CD14-positive monocyte (primary cell): ENCODE results near the gene RIBC2. TPM values are rescaled to one million over a fixed set of nuclear protein-coding genes. Genes with fewer than 3 reads are reported as not detected.

Experiments
- DNase-seq, 3 donors: peaks; one replicate each; pipeline ENCODE4 v3.0.0-alpha.2; 2011 to 2022
- H2AFZ ChIP-seq: 2 replicates; pipeline ENCODE4 v1.6.0; 2012; ENCODE audit warnings: mild to moderate bottlenecking, low read depth, low read length, inconsistent platforms; ENCODE audit not compliant: insufficient read depth, poor library complexity, severe bottlenecking
- H3K27ac ChIP-seq, 2 donors: 1 replicate in 1 of 2; 2 replicates in 1 of 2; pipeline ENCODE4 v1.5.1; 2012 to 2013; ENCODE audit warnings: low read length in 2 of 2, control low read depth in 1 of 2, inconsistent platforms in 1 of 2, low read depth in 1 of 2, mild to moderate bottlenecking in 1 of 2
- H3K27me3 ChIP-seq, 2 donors: one replicate each; pipeline versions ENCODE4 v1.6.0 to v1.6.1; 2011 to 2013; ENCODE audit warnings: low read length in 2 of 2; ENCODE audit not compliant: control insufficient read depth in 2 of 2, insufficient read depth in 2 of 2
- H3K36me3 ChIP-seq, 2 donors: replicated peaks in 1 of 2; 1 replicate in 1 of 2; 2 replicates in 1 of 2; pipeline versions ENCODE4 v1.5.1 to v1.6.1; 2012 to 2013; ENCODE audit warnings: low read length in 2 of 2, control low read depth in 1 of 2, inconsistent platforms in 1 of 2, mild to moderate bottlenecking in 1 of 2; ENCODE audit not compliant: insufficient read depth in 2 of 2, control insufficient read depth in 1 of 2
- H3K4me1 ChIP-seq, 2 donors: 1 replicate in 1 of 2; 2 replicates in 1 of 2; pipeline versions ENCODE4 v1.5.1 to v1.6.1; 2012 to 2013; ENCODE audit warnings: low read length in 2 of 2, control low read depth in 1 of 2, inconsistent platforms in 1 of 2, mild to moderate bottlenecking in 1 of 2, moderate library complexity in 1 of 2; ENCODE audit not compliant: insufficient read depth in 2 of 2, control insufficient read depth in 1 of 2
- H3K4me2 ChIP-seq: replicated peaks from 2 replicates; pipeline ENCODE3; 2012; ENCODE audit warnings: low read length, moderate library complexity, mild to moderate bottlenecking; ENCODE audit not compliant: poor library complexity, severe bottlenecking; ENCODE audit errors: extremely low read depth
- H3K4me3 ChIP-seq, 3 experiments: fragments of 200-600 bp in 1 of 3; sonication (generic) in 1 of 3; replicated peaks in 1 of 3; 1 replicate in 2 of 3; 2 replicates in 1 of 3; pipeline ENCODE4 v1.5.1; 2011 to 2013; ENCODE audit warnings: low read length in 3 of 3, mild to moderate bottlenecking in 3 of 3, control low read depth in 2 of 3, low read depth in 2 of 3, inconsistent platforms in 1 of 3, moderate library complexity in 1 of 3
- H3K79me2 ChIP-seq: 2 replicates; pipeline ENCODE4 v1.6.0; 2012; ENCODE audit warnings: mild to moderate bottlenecking, control low read depth, inconsistent platforms, low read length, moderate library complexity; ENCODE audit not compliant: insufficient read depth
- H3K9ac ChIP-seq: 2 replicates; pipeline ENCODE4 v1.6.0; 2017; ENCODE audit warnings: low read length, mild to moderate bottlenecking; ENCODE audit not compliant: insufficient read depth, poor library complexity, severe bottlenecking
- H3K9me3 ChIP-seq, 2 donors: replicated peaks in 1 of 2; 1 replicate in 1 of 2; 2 replicates in 1 of 2; pipeline versions ENCODE4 v1.5.1 to v1.6.1; 2012 to 2013; ENCODE audit warnings: low read length in 2 of 2, control low read depth in 1 of 2; ENCODE audit not compliant: control insufficient read depth in 1 of 2, insufficient read depth in 1 of 2
- H4K20me1 ChIP-seq: 2 replicates; pipeline ENCODE4 v1.6.0; 2012; ENCODE audit warnings: mild to moderate bottlenecking, low read length, control low read depth, moderate library complexity; ENCODE audit not compliant: insufficient read depth
- H3K27ac Mint-ChIP-seq, 7 donors: one replicate each; pipeline ENCODE4 v1.8.0; 2020; ENCODE audit warnings: mild to moderate bottlenecking in 7 of 7, mixed read lengths in 7 of 7, moderate library complexity in 6 of 7, inconsistent platforms in 2 of 7
- H3K27me3 Mint-ChIP-seq, 3 donors: one replicate each; pipeline ENCODE4 v1.8.0; 2021 to 2022; ENCODE audit warnings: low read depth in 3 of 3, mild to moderate bottlenecking in 3 of 3, mixed read lengths in 3 of 3, moderate library complexity in 3 of 3, inconsistent platforms in 1 of 3
- H3K36me3 Mint-ChIP-seq, 2 donors: one replicate each; pipeline ENCODE4 v1.8.0; 2020; ENCODE audit warnings: mixed read lengths in 2 of 2, inconsistent platforms in 1 of 2, mild to moderate bottlenecking in 1 of 2
- H3K4me1 Mint-ChIP-seq: one replicate; pipeline ENCODE4 v1.8.0; 2020; ENCODE audit warnings: mild to moderate bottlenecking, mixed read lengths
- H3K4me3 Mint-ChIP-seq, 2 donors: one replicate each; pipeline ENCODE4 v1.8.0; 2020; ENCODE audit warnings: mild to moderate bottlenecking in 2 of 2, mixed read lengths in 2 of 2, moderate library complexity in 1 of 2
- H3K9me3 Mint-ChIP-seq, 7 donors: one replicate each; pipeline ENCODE4 v1.8.0; 2020 to 2022; ENCODE audit warnings: mixed read lengths in 7 of 7, mild to moderate bottlenecking in 6 of 7, moderate library complexity in 6 of 7, inconsistent platforms in 2 of 7
- WGBS: methylation state at CpG from one replicate; pipeline ENCODE4 v1.1.5; 2013; ENCODE audit warnings: missing lambda C conversion rate; ENCODE audit not compliant: insufficient coverage; 5-methylcytosine and 5-hydroxymethylcytosine counted together
- intact Hi-C, 2 donors: fragments of 100-400 bp; cut with micrococcal nuclease; formaldehyde crosslinking; loops; one replicate each; pipeline versions ENCODE4 v1.15.0 to v1.15.1; 2023
- polyA plus RNA-seq, 3 donors: library from polyadenylated mRNA; depleted of rRNA in 1 of 3; unstranded in 2 of 3; stranded (reverse) in 1 of 3; fragments of 300-500 nt in 2 of 3; fragments of >200 nt in 1 of 3; fragmentation: Illumina TruSeq in 2 of 3; gene quantifications; 1 replicate in 2 of 3; 2 replicates in 1 of 3; pipeline ENCODE4 v1.2.3, GENCODE V29; 2012 to 2021
- TF ChIP-seq, protein P1 (sequence below): fragments of 200-600 bp; IDR thresholded peaks from one replicate; pipeline ENCODE4 v1.8.0; 2022; ENCODE audit warnings: antibody characterized with exemption, mild to moderate bottlenecking

Gene RIBC2
- polyA plus RNA-seq, 3 donors: not detected

DNA sequence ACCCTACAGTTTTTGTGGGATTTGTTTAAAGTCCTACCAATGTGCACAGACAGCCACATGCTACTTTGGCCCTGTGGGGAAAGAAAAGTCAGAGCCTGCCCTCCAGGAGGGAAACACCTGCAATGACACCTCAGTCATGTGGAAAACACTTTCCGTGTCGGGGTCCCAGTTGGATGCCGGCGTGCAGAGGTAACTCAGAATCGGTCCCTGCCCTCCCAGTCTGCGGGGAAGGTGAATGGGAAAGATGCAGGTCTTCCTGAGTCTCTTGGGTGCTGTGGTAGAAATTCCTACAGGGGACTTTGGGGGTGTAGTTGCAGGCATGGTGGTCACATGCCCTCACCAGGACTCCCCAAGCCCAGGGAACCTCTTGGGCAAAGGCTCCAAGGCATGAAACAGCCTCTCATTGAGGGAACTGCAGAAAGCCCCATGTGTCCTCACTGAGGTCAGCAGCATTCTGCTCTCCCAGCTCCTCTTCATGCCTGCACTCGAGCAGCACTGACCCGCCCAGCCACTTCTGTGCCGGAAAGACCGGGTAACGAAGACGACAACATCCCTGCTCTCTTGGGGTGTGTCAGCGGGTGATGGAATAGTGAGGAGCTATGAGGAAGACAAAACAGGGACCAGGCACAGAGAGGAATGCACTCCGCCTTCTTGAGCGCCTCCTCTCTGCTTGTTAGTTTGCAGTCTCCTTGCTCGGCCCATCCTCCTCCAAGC lies 4.7 kb downstream of the RIBC2 start:
- intact Hi-C loops: loop anchor here in 1 of 2 donors (10.0 kb wide), 1 partner anchor 83 kb away; no protein-coding TSS in a partner anchor
- H3K27me3 Mint-ChIP-seq: peaks cover 0 to 8% (median 0%) of the 10 kb centered on the region in 3 donors
- no peaks in the 10 kb centered on the region for H4K20me1 ChIP-seq
- no peak for DNase-seq
- no peak overlapping the region for H2AFZ ChIP-seq
- H3K4me2 ChIP-seq: no peak overlapping the region
- no peaks in the 10 kb centered on the region for H3K9me3 ChIP-seq
- over 99% methylated on average over 12 of the region's 16 CpGs for WGBS
- H3K27ac Mint-ChIP-seq: peak overlapping the region in 4 of 7 donors; percentile 4 to 43 (median 22)
- no peaks in the 10 kb centered on the region for H3K79me2 ChIP-seq
- peaks cover 27% of the 10 kb centered on the region in 2 donors for H3K4me1 ChIP-seq
- H3K27ac ChIP-seq: no peak overlapping the region
- peaks cover 30% of the 10 kb centered on the region for H3K4me1 Mint-ChIP-seq
- no peak overlapping the region for H3K9ac ChIP-seq
- no peak overlapping the region for H3K4me3 ChIP-seq
- TF ChIP-seq, protein P1, sequence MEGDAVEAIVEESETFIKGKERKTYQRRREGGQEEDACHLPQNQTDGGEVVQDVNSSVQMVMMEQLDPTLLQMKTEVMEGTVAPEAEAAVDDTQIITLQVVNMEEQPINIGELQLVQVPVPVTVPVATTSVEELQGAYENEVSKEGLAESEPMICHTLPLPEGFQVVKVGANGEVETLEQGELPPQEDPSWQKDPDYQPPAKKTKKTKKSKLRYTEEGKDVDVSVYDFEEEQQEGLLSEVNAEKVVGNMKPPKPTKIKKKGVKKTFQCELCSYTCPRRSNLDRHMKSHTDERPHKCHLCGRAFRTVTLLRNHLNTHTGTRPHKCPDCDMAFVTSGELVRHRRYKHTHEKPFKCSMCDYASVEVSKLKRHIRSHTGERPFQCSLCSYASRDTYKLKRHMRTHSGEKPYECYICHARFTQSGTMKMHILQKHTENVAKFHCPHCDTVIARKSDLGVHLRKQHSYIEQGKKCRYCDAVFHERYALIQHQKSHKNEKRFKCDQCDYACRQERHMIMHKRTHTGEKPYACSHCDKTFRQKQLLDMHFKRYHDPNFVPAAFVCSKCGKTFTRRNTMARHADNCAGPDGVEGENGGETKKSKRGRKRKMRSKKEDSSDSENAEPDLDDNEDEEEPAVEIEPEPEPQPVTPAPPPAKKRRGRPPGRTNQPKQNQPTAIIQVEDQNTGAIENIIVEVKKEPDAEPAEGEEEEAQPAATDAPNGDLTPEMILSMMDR: no peak
- no peaks in the 10 kb centered on the region for H3K27me3 ChIP-seq
- peaks cover 0 to 3% (median 0%) of the 10 kb centered on the region in 7 donors for H3K9me3 Mint-ChIP-seq
- H3K36me3 ChIP-seq: no peaks in the 10 kb centered on the region
- H3K4me3 Mint-ChIP-seq: no peak overlapping the region
- peaks cover 12 to 18% of the 10 kb centered on the region in 2 donors for H3K36me3 Mint-ChIP-seq

DNA sequence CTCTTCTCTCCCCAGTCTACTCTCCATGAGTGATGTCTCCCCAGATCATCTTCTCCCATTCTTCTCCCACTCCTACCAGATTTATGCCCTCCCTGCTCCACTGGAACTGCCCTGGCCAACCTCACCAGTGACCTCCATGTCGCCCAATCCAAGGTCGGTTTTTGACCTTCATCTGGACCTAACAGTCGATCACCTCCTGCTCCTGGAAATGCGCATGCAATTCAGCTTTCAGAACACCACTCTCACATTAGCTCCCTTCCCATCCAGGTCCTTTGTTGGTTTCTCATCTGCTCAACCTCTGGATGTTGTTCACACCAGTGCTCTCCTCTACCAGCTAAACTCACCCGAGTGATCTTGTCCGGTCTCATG lies 5.3 kb downstream of the RIBC2 start:
- 96% methylated on average over 6 of the region's 6 CpGs for WGBS
- peak overlapping the region in 3 of 7 donors; percentile 4 to 27 (median 27) for H3K27ac Mint-ChIP-seq
- Histone ChIP-seq H4K20me1 (no peaks in the 10 kb centered on the region), H3K4me3 (no peak overlapping the region), H3K4me1 (peaks cover 27% of the 10 kb centered on the region in 2 donors), H3K9me3 (no peaks in the 10 kb centered on the region), H3K27me3 (no peaks in the 10 kb centered on the region), H3K27ac (no peak overlapping the region), H3K36me3 (no peaks in the 10 kb centered on the region), H2AFZ (no peak overlapping the region), H3K4me2 (no peak overlapping the region), H3K79me2 (no peaks in the 10 kb centered on the region), H3K9ac (no peak overlapping the region)
- peaks cover 34% of the 10 kb centered on the region for H3K4me1 Mint-ChIP-seq
- peaks cover 0 to 9% (median 0%) of the 10 kb centered on the region in 3 donors for H3K27me3 Mint-ChIP-seq
- no peak overlapping the region for H3K4me3 Mint-ChIP-seq
- H3K36me3 Mint-ChIP-seq: peaks cover 12 to 18% of the 10 kb centered on the region in 2 donors
- intact Hi-C loops: loop anchor here in 1 of 2 donors (10.0 kb wide), 1 partner anchor 84 kb away; no protein-coding TSS in a partner anchor
- H3K9me3 Mint-ChIP-seq: peaks cover 0 to 3% (median 0%) of the 10 kb centered on the region in 7 donors
- TF ChIP-seq, protein P1: no peak
- DNase-seq: no peak
